ENCODE results near the gene ETNK2. TPM values are rescaled to one million over a fixed set of nuclear protein-coding genes. Genes with fewer than 3 reads are reported as not detected.

ETNK2 gene
- total and polyA plus RNA-seq, 2 donors (not counting 1 experiment from before 2014, with no cell fraction given), result 0.49 to 2.8 TPM

DNA sequence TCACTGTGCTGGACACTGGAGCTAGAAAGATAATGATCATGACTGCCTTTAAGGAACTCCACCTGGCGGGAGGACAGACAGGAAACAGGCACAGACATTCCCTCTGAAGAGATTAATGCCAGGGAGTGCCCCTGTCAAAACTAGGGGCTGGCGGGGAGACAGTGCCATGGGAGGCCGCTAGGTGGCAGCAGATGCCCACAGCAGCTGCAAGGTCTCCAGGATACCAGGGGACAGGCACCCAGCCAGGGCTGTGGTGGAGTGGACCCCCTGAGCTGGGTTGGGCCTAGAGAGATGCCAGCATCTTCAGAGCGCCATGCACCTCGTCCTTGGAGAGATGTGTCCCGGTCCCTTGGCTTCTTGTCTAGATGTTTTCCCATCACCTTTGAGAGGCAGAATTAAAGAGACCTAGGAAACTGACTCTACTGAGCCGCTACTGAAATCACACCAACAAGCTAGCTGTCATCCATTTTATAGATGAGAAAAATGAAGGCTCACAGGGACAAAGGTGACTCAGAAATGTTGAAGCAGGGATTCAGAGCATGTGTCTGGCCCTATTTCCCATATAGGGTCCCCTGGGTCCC is 10.7 kb upstream of the ETNK2 start:
- DNase-seq, result peak; percentile 78
- H3K36me3 ChIP-seq (replicated peaks in 1 of 2; ENCODE audit: control extremely low read depth in 1 of 2, control insufficient read depth in 1 of 2, extremely low read depth in 1 of 2, insufficient read depth in 2 of 2, low read length in 1 of 2), result no peaks in the 10 kb centered on the region
- H3K4me1 Mint-ChIP-seq, result no peaks in the 10 kb centered on the region
- H3K4me3 ChIP-seq (ENCODE audit: control extremely low read depth in 1 of 5, extremely low read depth in 1 of 5, insufficient read depth in 1 of 5, low read depth in 2 of 5, low read length in 4 of 5), result no peak overlapping the region
- TF ChIP-seq EZH2 (IDR thresholded peaks at IDR 0.05; ENCODE audit: borderline replicate concordance, insufficient read depth, low read depth, low read length, poor library complexity, severe bottlenecking), result no peak
- TF ChIP-seq, protein P1, sequence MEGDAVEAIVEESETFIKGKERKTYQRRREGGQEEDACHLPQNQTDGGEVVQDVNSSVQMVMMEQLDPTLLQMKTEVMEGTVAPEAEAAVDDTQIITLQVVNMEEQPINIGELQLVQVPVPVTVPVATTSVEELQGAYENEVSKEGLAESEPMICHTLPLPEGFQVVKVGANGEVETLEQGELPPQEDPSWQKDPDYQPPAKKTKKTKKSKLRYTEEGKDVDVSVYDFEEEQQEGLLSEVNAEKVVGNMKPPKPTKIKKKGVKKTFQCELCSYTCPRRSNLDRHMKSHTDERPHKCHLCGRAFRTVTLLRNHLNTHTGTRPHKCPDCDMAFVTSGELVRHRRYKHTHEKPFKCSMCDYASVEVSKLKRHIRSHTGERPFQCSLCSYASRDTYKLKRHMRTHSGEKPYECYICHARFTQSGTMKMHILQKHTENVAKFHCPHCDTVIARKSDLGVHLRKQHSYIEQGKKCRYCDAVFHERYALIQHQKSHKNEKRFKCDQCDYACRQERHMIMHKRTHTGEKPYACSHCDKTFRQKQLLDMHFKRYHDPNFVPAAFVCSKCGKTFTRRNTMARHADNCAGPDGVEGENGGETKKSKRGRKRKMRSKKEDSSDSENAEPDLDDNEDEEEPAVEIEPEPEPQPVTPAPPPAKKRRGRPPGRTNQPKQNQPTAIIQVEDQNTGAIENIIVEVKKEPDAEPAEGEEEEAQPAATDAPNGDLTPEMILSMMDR (IDR thresholded peaks at IDR 0.05), result peak; percentile 98
- no peak overlapping the region for H3K27ac Mint-ChIP-seq
- WGBS (ENCODE audit: insufficient coverage), result 6% methylated on average over 6 of the region's 7 CpGs
- intact Hi-C loops (cut with micrococcal nuclease), result loop anchor here (1.0 to 2.0 kb wide), 3 partner anchors 45 to 340 kb away; no protein-coding TSS in a partner anchor
- H3K27me3 ChIP-seq (replicated peaks in 1 of 4; ENCODE audit: control extremely low read depth in 1 of 4, control insufficient read depth in 3 of 4, insufficient read depth in 4 of 4, low read length in 3 of 4), result peaks cover 0 to 17% (median 3%) of the 10 kb centered on the region in 4 experiments
- no peak overlapping the region for H2AFZ ChIP-seq (ENCODE audit: insufficient read depth, low read depth, low read length, poor library complexity, severe bottlenecking)
- no peak overlapping the region for H3K4me2 ChIP-seq (replicated peaks; ENCODE audit: low read depth, low read length, poor library complexity, severe bottlenecking)
- H3K27me3 Mint-ChIP-seq, result peaks cover 31% of the 10 kb centered on the region
- no peak overlapping the region for H3K4me3 Mint-ChIP-seq
- no peaks in the 10 kb centered on the region for H4K20me1 ChIP-seq (ENCODE audit: control insufficient read depth, insufficient read depth, low read length, poor library complexity, severe bottlenecking)
- H3K4me1 ChIP-seq (ENCODE audit: control insufficient read depth in 2 of 2, insufficient read depth in 2 of 2, low read length in 2 of 2), result no peaks in the 10 kb centered on the region
- peak; percentile 92 for ATAC-seq (ENCODE audit: low read depth)
- ChIA-PET CTCF (interaction anchor here (0.6 to 4.7 kb wide), 23 partner anchors 8 to 645 kb away, joined by 3 to 99 read pairs (median 5); partner anchors contain the start of gene PLEKHA6), POLR2A (interaction anchor here (0.6 kb wide), 1 partner anchor 30 kb away, joined by 3 read pairs; no protein-coding TSS in a partner anchor)
- H3K9me3 ChIP-seq (ENCODE audit: control extremely low read depth in 1 of 3, control insufficient read depth in 2 of 3, insufficient read depth in 1 of 3, low read length in 2 of 3), result peaks cover 0 to 12% (median 2%) of the 10 kb centered on the region in 3 donors
- H3K27ac ChIP-seq (ENCODE audit: low read length in 2 of 2), result no peak overlapping the region
- H3K9ac ChIP-seq (ENCODE audit: low read length), result no peak overlapping the region
- H3K79me2 ChIP-seq (ENCODE audit: control insufficient read depth, insufficient read depth, low read length), result no peaks in the 10 kb centered on the region
- no peaks in the 10 kb centered on the region for H3K9me3 Mint-ChIP-seq (ENCODE audit: insufficient read depth)
